HFFc6 (cell line): Measurements from ENCODE around the gene XYLT2. TPM values are rescaled to one million over a fixed set of nuclear protein-coding genes. Genes with fewer than 3 reads are reported as not detected.
"Not testable (repeated sequence)": the region's sequence is repeated elsewhere in the genome, so short reads cannot be mapped to it uniquely, and the experiment has no call there.

Experiments used
- DNase-seq: peaks from one replicate; pipeline ENCODE4 v3.0.0-alpha.2; 2018
- H3K27ac Mint-ChIP-seq: 2 replicates; pipeline ENCODE4 v1.8.0; 2020; ENCODE audit warnings: mild to moderate bottlenecking, mixed read lengths
- H3K27me3 Mint-ChIP-seq: 2 replicates; pipeline ENCODE4 v1.8.0; 2021; ENCODE audit warnings: mild to moderate bottlenecking, moderate library complexity, mixed read lengths; ENCODE audit not compliant: insufficient read depth
- H3K36me3 Mint-ChIP-seq: 2 replicates; pipeline ENCODE4 v1.8.0; 2021; ENCODE audit warnings: low read depth, mixed read lengths
- H3K4me1 Mint-ChIP-seq: 2 replicates; pipeline ENCODE4 v1.8.0; 2020; ENCODE audit warnings: low read depth, mixed read lengths
- H3K4me3 Mint-ChIP-seq: 2 replicates; pipeline ENCODE4 v1.8.0; 2020; ENCODE audit warnings: mild to moderate bottlenecking, moderate library complexity, mixed read lengths
- H3K9me3 Mint-ChIP-seq: 2 replicates; pipeline ENCODE4 v1.8.0; 2020; ENCODE audit warnings: mild to moderate bottlenecking, mixed read lengths
- total RNA-seq, 6 experiments: library from RNA; stranded (reverse); fragmentation: NEBNext Ultra II Directional; extraction: Animal tissue kit (Norgen Biotek cat#: 25700); gene quantifications; 2 replicates in 1 of 6; 3 replicates in 5 of 6; pipeline ENCODE4 v1.2.3, GENCODE V29; 2021
- TF ChIP-seq, protein P1 (sequence below): fragments of 200-600 bp; sonication (generic); IDR thresholded peaks from 2 replicates; pipeline ENCODE4 v1.5.0; 2021; ENCODE audit warnings: antibody characterized with exemption, mild to moderate bottlenecking

Gene XYLT2
- total RNA-seq, 6 experiments from 2014 or later = 38.9 to 47.1 (median 43.2) TPM

DNA sequence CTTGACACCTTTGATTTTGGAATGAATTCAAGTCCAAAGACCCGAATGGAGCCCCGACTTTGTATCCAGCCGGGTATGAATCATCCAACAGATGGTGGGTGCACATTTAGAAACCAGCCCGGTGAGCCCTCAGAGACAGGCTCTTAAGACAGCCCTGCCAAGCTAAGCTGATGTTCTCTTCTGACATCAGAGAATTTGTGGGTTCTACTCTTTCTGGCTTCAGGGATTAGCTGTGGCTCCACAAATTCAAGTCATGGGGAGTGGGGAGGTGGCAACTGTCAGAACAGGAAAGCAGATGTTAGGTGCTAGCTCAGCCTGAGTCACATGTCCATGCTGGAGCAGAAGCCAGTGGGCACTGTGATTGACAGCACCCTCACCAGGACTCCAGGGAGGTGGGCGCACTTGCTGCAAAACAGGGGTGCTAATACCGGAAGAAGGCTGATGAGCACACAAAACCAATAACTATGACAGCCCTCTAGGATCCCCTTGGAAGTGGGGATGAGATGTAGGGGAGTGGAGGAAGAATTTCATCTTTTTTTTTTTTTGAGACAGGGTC lies 31.4 kb upstream of the XYLT2 start:
- DNase-seq = no peak
- Mint-ChIP-seq H3K9me3 (no peaks in the 10 kb centered on the region), H3K4me1 (peaks cover 14% of the 10 kb centered on the region), H3K36me3 (no peaks in the 10 kb centered on the region), H3K4me3 (no peak overlapping the region), H3K27ac (no peak overlapping the region), H3K27me3 (peaks cover 28% of the 10 kb centered on the region)
- TF ChIP-seq, protein P1, sequence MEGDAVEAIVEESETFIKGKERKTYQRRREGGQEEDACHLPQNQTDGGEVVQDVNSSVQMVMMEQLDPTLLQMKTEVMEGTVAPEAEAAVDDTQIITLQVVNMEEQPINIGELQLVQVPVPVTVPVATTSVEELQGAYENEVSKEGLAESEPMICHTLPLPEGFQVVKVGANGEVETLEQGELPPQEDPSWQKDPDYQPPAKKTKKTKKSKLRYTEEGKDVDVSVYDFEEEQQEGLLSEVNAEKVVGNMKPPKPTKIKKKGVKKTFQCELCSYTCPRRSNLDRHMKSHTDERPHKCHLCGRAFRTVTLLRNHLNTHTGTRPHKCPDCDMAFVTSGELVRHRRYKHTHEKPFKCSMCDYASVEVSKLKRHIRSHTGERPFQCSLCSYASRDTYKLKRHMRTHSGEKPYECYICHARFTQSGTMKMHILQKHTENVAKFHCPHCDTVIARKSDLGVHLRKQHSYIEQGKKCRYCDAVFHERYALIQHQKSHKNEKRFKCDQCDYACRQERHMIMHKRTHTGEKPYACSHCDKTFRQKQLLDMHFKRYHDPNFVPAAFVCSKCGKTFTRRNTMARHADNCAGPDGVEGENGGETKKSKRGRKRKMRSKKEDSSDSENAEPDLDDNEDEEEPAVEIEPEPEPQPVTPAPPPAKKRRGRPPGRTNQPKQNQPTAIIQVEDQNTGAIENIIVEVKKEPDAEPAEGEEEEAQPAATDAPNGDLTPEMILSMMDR = no peak

DNA sequence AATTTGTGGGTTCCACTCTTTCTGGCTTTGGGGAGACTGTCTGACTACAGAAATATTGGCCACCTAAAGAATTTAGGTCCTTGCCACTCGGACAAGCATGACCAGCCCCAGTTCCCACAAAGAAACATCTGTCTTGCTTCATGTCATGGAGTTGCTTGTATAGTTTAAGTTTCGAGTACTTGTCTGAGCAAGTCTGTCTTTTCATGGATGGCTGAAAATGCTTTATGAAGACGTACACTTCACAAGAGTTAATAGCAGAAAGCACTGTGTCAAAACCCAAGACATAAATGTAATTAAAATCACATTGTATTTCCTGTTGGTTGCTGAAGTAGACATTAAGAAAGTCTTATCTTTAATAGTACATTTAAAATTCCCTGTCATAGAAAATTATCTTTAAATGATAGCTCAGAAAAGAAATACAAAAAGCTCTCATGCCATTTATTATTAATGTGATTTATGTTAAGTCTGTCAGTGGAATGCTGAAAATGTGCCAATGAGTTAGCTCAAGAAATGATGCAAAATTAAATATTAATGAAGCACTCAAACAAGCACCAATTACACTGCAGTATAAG lies 29.8 kb upstream of the XYLT2 start:
- H3K27me3 Mint-ChIP-seq = peaks cover 28% of the 10 kb centered on the region
- no peak for DNase-seq
- H3K9me3 Mint-ChIP-seq = no peaks in the 10 kb centered on the region
- H3K4me3 Mint-ChIP-seq = no peak overlapping the region
- H3K36me3 Mint-ChIP-seq = no peaks in the 10 kb centered on the region
- H3K27ac Mint-ChIP-seq = no peak overlapping the region
- TF ChIP-seq, protein P1 = no peak
- H3K4me1 Mint-ChIP-seq = peaks cover 2% of the 10 kb centered on the region

DNA sequence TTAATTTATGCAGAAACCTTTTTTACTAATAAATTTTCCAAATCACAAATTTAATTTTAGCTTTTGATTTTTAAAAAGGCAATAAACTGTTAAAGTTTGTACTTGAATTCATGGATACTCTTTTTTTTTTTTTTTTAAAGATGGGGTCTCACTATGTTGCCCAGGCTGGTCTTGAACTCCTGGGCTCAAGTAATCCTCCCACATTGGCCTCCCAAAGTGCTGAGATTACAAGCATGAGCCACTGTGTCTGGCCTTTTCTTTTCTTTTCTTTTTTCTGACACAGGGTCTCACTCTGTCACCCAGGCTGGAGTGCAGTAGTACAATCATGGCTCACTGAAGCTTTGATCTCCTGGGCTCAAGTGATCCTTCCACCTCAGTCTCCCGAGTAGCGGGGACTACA lies 29.3 kb upstream of the XYLT2 start:
- H3K4me1 Mint-ChIP-seq, H3K4me3 Mint-ChIP-seq, H3K36me3 Mint-ChIP-seq, H3K27ac Mint-ChIP-seq, H3K9me3 Mint-ChIP-seq, DNase-seq: not testable (repeated sequence)
- peaks cover 26% of the 10 kb centered on the region for H3K27me3 Mint-ChIP-seq

DNA sequence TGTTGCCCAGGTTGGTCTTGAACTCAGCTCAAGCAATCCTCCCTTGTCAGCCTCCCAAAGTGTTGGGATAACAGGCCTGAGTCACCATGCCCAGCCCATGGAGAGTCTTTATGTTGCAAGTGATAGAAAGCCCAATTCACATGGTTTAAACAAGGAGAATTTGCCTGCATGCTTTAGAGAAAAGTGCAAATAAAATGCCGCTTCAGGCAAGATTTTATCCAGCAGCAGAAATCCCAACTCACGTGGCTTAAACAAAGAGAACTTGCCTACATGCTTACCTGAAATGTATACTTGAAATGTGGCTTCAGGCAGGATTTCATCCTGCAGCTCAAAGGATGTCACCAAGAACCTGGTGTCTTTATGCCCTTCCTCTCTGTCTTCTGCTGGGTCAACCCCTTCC lies 28.8 kb upstream of the XYLT2 start:
- no peaks in the 10 kb centered on the region; the same call in 1 of the 2 replicates for H3K4me1 Mint-ChIP-seq
- H3K36me3 Mint-ChIP-seq = no peaks in the 10 kb centered on the region
- H3K27ac Mint-ChIP-seq = no peak overlapping the region
- peaks cover 25% of the 10 kb centered on the region for H3K27me3 Mint-ChIP-seq
- no peak overlapping the region for H3K4me3 Mint-ChIP-seq
- TF ChIP-seq, protein P1 = no peak
- DNase-seq = no peak
- H3K9me3 Mint-ChIP-seq = no peaks in the 10 kb centered on the region

DNA sequence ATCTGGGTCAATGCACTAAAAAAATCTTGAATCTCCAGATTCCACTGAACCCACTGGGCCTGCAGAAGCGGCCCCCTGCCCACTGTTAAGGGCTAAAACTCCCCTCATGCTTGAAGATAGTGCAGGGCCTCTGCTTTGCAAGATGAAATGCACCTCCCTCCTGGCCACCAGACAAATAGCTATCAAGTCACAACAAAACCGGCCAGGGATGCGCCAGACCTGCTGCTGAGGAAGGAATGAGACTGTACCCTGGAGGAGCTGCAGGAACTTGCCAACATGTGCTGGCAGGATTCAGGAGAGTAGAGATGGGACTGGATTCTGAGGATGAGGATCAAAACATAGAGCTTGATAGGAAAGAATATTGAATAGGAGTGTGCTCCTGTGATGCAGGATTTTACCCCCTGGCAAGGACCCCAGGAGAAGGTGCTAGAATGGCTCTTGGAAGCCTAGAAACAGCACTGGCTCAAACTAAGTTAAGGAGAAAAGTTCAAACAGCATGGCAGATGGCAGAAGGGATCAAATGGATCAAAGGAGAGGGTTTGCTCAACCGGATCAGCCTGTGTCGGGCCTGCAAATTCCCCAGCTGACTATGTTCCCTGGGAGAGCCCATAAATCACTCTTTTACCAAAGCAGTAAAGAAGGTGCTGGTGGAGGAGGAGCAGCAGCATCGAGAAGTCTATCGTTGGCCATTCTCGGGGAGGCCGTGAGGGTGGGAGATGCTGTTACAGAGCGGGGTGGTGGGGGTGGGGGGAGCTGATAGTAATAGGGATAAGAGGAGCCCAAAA lies 27.2 kb upstream of the XYLT2 start:
- Mint-ChIP-seq H3K4me3 (no peak overlapping the region), H3K4me1 (no peaks in the 10 kb centered on the region)
- DNase-seq = no peak

More for the DNA sequence above, 27.2 kb upstream of the XYLT2 start:
- H3K36me3 Mint-ChIP-seq = no peaks in the 10 kb centered on the region
- TF ChIP-seq, protein P1 = no peak
- H3K27me3 Mint-ChIP-seq = peaks cover 10% of the 10 kb centered on the region
- no peak overlapping the region for H3K27ac Mint-ChIP-seq
- H3K9me3 Mint-ChIP-seq = no peaks in the 10 kb centered on the region
